ENCODE measurements around the gene MAD1L1.

The MAD1L1 gene

GRCh38 chr7:2106440-2106839, 126.3 kb downstream of the MAD1L1 start:
- no peak for DNase-seq (ENCODE audit: low read depth in 2 of 2, low spot score in 1 of 2)

GRCh38 chr7:2105917-2106316, 126.8 kb downstream of the MAD1L1 start:
- no peak for DNase-seq (ENCODE audit: low read depth in 2 of 2, low spot score in 1 of 2)

GRCh38 chr7:2105280-2105679, 127.5 kb downstream of the MAD1L1 start:
- no peak for DNase-seq (ENCODE audit: low read depth in 2 of 2, low spot score in 1 of 2)

- no peak for DNase-seq (ENCODE audit: low read depth in 2 of 2, low spot score in 1 of 2)
Measured at GRCh38 chr7:2104716-2105115, 128.0 kb downstream of the MAD1L1 start.

GRCh38 chr7:2104107-2104710, 128.5 kb downstream of the MAD1L1 start:
- DNase-seq (ENCODE audit: low read depth in 2 of 2, low spot score in 1 of 2), result peak; percentile 42 to 54

- no peak for DNase-seq (ENCODE audit: low read depth in 2 of 2, low spot score in 1 of 2)
Measured at GRCh38 chr7:2103071-2103898, 129.5 kb downstream of the MAD1L1 start.

GRCh38 chr7:2102375-2102723, 130.4 kb downstream of the MAD1L1 start:
- no peak for DNase-seq (ENCODE audit: low read depth in 2 of 2, low spot score in 1 of 2)

- no peak for DNase-seq (ENCODE audit: low read depth in 2 of 2, low spot score in 1 of 2)
Measured at GRCh38 chr7:2101630-2102374, 130.9 kb downstream of the MAD1L1 start.

- no peak for DNase-seq (ENCODE audit: low read depth in 2 of 2, low spot score in 1 of 2)
Measured at GRCh38 chr7:2100278-2101208, 132.2 kb downstream of the MAD1L1 start.

- DNase-seq (ENCODE audit: low read depth in 2 of 2, low spot score in 1 of 2), result no peak
Measured at GRCh38 chr7:2099048-2099957, 133.4 kb downstream of the MAD1L1 start.

GRCh38 chr7:2098496-2098895, 134.2 kb downstream of the MAD1L1 start:
- no peak for DNase-seq (ENCODE audit: low read depth in 2 of 2, low spot score in 1 of 2)

GRCh38 chr7:2098056-2098455, 134.7 kb downstream of the MAD1L1 start:
- DNase-seq (ENCODE audit: low read depth in 2 of 2, low spot score in 1 of 2), result no peak

- no peak for DNase-seq (ENCODE audit: low read depth in 2 of 2, low spot score in 1 of 2)
Measured at GRCh38 chr7:2097492-2097891, 135.3 kb downstream of the MAD1L1 start.

- DNase-seq (ENCODE audit: low read depth in 2 of 2, low spot score in 1 of 2), result no peak
Measured at GRCh38 chr7:2096692-2097387, 135.9 kb downstream of the MAD1L1 start.

- DNase-seq (ENCODE audit: low read depth in 2 of 2, low spot score in 1 of 2), result no peak
Measured at GRCh38 chr7:2095436-2095835, 137.3 kb downstream of the MAD1L1 start.

- no peak for DNase-seq (ENCODE audit: low read depth in 2 of 2, low spot score in 1 of 2)
Measured at GRCh38 chr7:2094454-2095045, 138.2 kb downstream of the MAD1L1 start.

GRCh38 chr7:2093843-2094220, 138.9 kb downstream of the MAD1L1 start:
- no peak for DNase-seq (ENCODE audit: low read depth in 2 of 2, low spot score in 1 of 2)

- no peak for DNase-seq (ENCODE audit: low read depth in 2 of 2, low spot score in 1 of 2)
Measured at GRCh38 chr7:2093215-2093842, 139.4 kb downstream of the MAD1L1 start.

- no peak for DNase-seq (ENCODE audit: low read depth in 2 of 2, low spot score in 1 of 2)
Measured at GRCh38 chr7:2092279-2092678, 140.5 kb downstream of the MAD1L1 start.

All from stimulated activated CD8-positive, alpha-beta memory T cell treated with anti-CD3 and anti-CD28 coated beads, Interleukin-4, amount 100 ng/mL, for 4 hours (primary cell).